ENCODE measurements around the gene PTPRJ.
"Not testable (repeated sequence)": the region's sequence is repeated elsewhere in the genome, so short reads cannot be mapped to it uniquely, and the experiment has no call there.

Gene PTPRJ

DNA sequence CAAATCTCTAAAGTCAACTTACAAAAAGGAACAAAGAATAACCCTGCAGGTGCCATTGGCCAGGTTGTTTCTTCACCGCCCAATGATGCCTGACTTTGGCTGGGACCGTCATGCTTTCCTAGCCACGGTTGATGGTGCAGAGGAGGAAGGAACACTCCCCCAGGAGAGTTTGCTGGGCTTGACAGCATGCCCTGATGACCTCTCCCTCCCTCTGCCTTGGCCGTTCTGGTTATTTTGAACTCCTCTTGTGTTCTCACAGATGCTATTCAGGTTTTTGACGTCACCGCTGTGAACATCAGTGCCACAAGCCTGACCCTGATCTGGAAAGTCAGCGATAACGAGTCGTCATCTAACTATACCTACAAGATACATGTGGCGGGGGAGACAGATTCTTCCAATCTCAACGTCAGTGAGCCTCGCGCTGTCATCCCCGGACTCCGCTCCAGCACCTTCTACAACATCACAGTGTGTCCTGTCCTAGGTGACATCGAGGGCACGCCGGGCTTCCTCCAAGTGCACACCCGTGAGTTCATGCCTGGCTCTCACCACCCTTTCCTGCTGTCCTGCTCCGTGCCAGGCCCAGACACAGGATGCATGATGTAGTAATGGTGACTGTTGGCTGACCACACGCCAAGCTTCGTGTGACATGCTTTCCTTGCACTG is 147.3 kb downstream of the PTPRJ start:
- FAIRE-seq = no peak

DNA sequence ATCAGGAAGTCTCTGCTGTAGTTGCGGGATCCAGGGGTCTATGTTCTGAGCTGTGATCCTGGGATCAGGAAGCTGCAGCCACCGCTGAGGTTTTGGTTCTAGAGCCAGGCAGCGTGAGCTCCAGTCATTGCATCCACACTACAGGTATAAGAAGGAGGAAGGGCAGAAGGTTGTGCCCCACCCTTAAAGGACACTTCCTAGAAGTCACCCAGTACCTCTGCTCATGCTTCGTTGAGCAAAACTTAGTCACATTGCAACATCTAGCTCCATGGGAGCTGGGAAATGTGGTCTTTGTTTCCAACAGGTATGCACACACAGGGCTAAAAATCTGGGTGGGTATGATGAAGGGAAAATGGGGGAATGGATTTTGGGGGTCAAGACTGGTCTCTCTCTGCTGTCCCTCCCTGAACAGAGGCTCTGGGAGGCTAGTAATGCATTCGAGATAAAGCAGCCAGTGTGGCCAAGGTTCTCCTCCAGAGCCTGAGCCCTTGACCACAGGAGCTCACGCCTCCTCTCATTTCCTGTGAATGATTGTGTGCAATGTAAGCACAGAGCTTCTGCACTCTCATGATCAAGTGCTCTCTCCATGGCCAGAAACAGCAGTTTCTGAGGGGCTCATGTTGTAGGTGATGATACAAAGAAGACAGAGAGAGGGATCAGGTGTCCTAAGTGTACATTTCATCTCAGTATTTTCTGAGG is 149.5 kb downstream of the PTPRJ start:
- FAIRE-seq = no peak

DNA sequence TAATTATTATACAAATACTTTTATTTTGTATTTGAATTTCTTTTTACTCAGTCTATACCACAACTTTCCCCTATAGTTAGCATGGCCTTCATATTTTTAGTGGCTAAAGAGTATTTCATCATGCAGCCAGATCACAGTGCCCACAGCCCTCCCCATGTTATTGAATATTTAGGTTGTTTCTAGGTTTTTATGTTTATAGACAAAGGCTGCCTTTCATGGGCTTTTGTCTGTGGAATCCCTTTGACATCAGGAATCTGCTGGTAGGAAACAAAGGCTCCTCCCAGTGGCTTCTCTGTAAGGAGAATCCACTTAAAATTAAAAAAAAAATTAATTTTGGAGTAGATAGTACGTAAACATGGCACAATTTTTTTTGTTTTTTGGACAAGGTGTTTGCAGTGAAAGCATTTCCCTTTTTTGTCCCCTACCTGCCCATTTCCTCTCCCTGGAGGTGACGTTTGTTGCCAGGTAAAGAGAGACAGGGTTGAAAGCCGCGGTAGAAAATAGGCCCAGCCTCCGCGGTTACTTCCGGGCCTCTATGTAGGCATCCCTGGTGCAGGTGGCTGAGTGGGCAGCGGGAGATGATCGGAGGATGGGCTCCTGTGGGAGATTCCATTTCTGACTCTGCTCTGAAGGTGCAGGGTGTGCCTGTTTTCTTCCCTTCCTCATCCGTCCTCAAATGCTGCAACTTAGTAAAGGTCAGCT is 154.0 kb downstream of the PTPRJ start:
- FAIRE-seq = no peak

DNA sequence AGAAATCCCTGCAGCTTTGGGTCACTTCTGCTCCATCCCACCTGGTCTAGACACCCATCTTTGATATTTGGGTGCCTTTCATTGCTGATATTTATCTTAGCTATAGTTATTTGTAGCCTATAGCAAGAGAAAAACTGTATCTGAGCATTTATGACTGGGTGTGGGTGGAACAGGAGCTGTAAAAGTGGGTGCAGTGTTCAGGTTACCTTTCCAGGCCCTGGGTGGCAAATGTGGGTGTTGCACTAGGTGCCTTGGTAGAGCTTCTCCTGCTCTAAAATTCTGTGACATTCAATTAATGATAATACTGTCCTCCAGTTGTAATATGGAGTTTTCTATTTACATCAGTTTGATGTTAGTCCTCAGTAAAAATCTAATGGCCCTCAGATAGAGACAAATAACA is 157.9 kb downstream of the PTPRJ start:
- no peak for FAIRE-seq

DNA sequence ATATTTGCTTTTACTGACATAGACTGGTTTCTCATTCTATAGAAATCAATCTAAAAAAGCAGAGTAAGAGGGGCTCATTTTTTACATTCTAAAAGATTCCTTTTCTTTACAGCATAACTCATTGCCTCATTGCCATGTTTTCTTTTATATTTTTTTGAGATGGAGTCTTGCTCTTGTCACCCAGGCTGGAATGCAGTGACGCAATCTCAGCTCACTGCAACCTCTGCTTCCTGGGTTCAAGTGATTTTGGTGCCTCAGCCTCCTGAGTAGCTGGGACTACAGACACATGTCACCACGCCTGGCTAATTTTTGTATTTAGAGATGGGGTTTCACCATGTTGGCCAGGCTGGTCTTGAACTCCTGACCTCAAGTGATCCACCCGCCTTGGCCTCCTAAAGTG is 159.5 kb downstream of the PTPRJ start:
- FAIRE-seq = not testable (repeated sequence)

DNA sequence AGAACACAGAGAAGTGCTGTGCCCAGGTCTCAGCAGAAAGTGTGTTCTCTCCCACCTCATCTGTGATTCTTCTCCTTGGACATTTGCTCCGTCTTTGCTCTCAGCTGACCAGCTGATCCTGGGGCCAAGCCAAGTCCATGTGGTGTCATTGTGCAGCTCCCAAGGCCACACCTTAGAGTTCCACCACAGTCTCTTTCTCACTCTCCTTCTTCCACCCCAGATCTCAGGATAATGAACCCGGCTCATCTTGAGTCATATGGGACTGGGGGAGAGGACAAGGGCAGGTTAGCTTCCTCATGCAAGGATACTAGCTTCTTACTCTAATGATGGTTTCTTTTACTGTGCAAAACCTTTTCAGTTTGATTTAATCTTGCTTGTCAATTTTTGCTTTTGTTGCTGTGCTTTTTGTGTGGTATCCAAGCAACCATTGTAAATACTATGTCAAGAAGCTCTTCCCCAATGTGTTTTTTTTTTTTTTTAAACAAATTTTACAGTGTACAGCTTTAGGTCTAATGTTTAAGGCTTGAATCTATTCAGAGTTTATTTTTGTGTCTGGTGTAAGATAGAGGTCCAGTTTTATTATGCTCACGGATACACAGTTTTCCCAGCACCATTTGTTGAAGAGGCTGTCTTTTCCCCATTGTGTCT is 161.2 kb downstream of the PTPRJ start:
- no peak for FAIRE-seq

DNA sequence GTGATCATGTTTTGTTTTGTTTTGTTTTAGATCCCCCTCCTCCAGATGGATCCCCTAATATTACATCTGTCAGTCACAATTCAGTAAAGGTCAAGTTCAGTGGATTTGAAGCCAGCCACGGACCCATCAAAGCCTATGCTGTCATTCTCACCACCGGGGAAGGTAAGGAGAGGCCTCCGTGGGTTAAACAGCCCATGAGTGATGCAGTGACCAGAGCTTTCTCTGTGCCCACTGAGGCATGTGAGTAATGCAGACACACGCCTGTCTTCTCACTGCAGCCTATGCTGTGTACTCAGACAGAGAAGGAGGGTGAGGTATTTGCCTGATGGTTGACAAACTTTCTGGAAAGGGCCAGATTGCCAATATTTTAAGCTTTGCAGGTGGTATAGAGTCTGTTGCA is 162.5 kb downstream of the PTPRJ start:
- FAIRE-seq = no peak

DNA sequence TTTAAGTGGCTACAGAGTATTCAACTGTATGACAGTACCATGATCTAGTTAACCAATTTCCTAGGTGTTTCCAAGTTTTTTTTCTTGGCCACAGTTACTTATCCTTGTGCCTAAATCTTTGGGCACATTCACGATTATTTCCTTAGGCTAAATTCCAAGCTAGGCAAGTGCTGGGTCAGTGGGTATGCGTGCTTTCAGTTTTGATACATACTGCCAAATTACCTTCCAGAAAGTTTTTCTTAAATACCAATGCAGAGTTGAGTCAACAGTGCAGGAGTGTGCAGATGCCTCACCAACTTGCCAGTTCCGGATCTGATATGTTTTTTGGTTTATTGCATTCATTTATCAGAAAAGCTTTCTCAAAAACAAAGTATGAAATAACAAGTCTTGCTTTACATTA is 168.4 kb downstream of the PTPRJ start:
- FAIRE-seq = no peak

DNA sequence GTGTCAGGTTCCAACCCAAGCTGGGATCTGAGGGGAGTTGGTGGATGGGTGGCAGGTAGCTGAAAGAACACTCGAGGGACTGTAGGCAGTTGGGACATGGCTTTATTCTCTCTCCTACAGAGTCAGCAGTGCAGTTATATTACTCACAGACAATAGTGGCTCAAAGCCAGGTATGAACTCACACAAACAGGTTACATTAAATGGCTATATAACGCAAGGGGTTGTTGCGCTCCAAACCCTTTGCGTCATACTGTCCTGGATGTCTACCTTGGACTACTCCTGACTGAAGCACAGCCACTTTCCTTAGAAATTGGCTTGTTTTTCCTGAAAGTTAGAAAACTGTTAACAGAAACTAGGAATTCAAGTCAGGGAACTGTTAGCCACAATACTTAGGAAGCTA is 169.9 kb downstream of the PTPRJ start:
- FAIRE-seq = no peak

DNA sequence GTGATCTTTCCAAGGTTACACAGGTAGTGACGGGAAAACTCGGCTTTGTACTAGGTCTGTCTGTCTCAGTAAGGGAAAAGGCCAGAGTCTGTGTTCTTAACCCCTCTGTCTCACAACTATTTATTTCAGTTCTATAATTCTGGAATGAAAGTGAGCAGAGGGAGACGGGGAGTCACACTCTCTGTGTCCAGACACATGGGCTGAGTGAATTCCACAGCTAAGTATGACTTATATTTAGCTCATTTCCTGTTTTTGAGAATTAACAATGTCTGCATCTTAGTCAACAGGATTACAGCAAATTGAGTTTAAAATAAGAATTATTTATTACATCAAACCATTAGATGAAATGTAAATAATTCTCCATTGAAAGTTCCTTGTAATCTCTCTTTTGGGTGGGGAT is 173.8 kb downstream of the PTPRJ start:
- FAIRE-seq = no peak

DNA sequence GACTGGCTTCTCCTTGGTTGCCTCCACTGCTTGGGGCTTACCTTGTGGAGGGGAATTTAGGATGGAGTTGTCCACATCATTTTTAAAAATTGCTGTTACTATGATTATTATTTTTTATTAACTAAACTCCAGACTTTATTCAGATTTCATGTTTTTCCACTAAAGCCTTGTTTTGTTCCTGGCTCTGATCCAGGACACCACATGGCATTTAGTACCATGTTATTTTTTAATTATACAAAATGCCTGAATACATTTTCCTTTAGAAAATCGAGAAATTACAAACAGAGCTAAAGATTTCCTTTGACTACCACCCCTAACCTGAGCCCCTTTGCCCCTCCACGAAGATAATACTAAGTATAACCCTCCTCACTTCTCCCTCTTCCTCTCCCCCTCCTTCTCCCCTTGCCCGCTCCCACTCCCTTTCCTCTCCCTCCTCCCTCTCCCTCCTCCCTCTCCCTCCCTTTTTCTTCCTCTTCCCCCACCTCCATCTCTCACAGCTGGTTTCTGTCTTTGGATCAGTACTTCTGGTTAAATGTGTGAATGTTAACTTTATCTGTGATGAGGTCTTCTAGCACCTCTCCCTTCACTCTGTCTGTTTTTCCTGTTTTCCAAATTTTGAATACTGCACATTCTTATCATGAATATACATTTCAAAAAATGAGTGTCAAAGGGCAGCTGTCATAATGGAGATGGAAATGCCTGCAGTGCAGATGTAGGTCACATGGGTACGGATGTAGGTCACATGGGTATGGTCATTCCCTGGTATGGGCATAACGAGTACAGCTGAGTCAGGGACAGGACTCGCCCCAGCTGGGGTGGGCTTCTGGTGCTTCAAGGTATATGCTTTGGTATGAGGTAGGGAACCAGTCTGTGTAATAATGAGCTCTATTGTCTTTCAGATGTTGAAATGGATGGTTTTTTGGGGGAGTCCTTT is 181.9 kb downstream of the PTPRJ start:
- no peak for FAIRE-seq

DNA sequence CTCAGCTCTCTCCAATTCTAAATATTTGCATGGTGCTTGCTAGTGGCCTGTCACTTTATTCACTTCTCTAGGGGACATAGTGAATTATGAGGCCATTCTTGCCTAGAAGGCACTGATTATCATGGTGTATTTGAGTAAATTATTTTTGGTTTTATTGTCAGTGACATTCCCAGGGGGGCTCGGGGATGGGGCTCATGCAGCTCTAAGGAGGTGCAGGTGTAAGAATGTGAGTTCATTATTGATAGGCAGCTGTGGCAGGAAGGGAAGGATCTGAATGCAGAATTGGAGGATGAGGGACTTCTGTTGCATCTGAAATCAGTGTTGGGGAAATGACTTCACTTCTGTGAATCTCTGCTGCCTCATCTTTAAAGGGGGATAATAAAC is 182.5 kb downstream of the PTPRJ start:
- FAIRE-seq = no peak

DNA sequence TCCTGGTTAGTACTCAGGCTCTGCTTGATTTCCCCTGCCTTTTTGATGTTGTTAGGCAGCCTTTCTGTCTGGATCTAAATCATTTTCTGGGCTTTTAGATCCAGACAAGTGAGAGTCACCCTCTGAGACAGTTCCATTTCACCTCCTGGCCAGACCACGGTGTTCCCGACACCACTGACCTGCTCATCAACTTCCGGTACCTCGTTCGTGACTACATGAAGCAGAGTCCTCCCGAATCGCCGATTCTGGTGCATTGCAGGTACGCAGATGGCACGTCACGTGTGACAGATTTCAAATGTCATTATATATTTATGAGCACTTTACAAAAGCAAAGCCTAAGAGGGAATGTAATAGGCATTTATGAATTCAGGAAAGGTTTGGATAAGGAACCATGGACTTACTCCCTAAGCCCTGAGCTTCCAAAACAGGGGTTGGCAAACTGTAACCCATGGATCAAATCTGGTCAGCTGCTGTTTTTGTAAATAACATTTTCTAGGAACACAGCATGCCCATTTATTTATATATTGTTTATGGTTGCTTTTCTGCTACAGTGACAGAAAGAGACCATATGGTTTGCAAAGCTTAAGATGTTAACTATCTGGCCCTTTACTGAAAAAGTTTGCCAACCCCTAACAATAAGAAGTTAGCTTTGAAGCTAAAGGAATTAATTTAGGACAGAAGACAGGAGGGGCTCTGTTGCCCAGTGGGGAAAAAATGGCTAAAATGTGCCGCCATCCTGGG is 183.2 kb downstream of the PTPRJ start:
- no peak for FAIRE-seq

DNA sequence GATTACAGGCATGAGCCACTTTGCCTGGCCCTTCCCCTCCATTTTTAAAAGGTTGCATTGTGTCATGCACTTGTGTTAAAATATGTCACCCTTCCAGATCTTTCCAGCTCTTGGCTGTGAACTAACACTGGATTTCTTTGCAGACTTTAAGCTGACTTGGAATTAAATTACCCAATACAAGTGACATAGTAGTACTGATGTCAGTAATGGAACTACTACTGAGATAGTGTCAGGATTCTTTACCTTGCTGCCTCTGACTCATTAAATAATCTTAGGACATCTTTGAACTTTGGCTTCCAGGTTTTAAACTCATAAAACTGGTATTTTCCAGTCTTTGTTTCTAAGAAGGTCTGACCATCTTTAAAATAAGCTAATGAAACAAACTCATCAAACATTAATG is 184.5 kb downstream of the PTPRJ start:
- FAIRE-seq = no peak

DNA sequence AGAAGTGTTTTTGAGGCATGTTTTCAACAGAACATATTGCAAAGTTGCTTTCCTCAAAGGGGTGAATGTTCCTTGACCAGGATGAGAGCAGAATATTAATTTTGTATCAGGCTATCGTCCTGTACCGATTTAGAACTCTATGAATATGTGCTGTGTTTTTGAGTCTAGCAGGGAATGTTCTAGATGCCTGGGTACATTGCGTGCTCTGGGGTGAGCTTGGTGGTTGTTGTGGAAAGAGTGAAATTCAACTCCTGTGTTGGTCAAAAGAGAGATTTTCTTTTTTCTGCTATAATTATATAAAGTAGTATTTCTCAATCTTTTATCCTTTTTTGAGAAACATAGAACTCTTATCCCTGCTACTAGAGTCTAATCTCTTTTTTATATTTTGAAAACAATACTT is 185.1 kb downstream of the PTPRJ start:
- FAIRE-seq = no peak

DNA sequence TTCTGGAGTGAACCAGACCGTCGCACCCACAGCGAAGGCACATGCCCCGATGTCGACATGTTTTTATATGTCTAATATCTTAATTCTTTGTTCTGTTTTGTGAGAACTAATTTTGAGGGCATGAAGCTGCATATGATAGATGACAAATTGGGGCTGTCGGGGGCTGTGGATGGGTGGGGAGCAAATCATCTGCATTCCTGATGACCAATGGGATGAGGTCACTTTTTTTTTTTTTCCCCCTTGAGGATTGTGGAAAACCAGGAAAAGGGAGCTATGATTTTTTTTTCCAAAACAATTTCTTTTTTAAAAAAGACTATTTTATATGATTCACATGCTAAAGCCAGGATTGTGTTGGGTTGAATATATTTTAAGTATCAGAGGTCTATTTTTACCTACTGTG is 187.0 kb downstream of the PTPRJ start:
- no peak for FAIRE-seq

DNA sequence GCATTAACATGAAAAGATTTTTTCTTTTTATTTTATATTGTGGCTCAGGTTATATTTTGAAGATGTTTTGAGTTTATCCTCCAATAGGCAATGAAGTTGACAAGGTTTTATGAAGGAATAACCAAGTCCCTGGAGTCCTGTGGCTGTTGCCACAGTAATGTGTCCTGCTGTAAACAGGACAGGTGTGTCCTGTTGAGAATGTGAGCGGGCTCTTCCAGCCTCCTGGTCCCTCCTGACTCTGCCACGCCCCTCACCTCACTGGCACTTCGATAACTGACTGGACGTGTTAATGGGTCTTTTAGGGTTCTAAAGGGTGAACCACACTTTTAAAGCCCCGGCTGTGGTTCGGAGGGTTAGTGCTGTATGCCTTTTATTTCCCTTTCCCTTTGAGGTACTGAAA is 188.5 kb downstream of the PTPRJ start:
- no peak for FAIRE-seq

DNA sequence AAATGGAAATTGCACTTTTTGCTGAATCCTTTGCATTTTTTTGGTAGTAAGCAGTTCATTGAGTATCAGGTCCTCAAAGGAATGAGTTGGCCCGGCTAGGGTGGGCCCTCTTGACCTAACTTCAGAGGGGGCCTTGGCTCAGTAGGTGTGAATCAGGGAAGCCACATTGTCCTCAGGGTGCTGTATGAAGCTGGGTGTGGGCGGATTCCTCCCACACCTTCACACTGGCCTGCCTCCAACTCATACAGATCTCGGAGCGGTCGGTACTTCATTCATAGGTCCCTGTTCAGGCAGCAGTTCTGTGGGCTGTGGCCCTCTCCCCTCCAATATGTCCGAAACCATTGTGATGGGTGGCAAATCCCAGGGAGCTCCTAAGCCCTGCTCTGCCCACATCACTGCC is 188.9 kb downstream of the PTPRJ start:
- no peak for FAIRE-seq

DNA sequence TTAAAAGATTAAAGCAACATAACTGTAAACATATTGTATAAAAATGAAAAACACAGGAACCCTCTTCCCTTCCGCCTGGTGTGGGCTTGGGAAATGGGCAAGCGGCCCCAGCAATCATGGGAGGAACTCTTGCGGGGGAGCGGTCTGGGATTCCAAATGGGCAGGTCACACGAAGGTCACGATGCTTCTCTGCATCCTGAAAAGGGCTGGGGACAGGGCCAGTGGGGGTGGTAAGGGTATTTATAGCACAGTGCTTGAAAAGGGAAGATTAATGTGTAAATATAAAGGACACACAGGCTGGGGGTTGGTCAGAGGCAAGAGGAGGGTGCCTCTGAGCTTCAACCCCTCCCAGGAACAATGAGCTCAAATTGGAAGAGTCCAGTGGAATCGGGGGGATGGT is 189.4 kb downstream of the PTPRJ start:
- FAIRE-seq = no peak

DNA sequence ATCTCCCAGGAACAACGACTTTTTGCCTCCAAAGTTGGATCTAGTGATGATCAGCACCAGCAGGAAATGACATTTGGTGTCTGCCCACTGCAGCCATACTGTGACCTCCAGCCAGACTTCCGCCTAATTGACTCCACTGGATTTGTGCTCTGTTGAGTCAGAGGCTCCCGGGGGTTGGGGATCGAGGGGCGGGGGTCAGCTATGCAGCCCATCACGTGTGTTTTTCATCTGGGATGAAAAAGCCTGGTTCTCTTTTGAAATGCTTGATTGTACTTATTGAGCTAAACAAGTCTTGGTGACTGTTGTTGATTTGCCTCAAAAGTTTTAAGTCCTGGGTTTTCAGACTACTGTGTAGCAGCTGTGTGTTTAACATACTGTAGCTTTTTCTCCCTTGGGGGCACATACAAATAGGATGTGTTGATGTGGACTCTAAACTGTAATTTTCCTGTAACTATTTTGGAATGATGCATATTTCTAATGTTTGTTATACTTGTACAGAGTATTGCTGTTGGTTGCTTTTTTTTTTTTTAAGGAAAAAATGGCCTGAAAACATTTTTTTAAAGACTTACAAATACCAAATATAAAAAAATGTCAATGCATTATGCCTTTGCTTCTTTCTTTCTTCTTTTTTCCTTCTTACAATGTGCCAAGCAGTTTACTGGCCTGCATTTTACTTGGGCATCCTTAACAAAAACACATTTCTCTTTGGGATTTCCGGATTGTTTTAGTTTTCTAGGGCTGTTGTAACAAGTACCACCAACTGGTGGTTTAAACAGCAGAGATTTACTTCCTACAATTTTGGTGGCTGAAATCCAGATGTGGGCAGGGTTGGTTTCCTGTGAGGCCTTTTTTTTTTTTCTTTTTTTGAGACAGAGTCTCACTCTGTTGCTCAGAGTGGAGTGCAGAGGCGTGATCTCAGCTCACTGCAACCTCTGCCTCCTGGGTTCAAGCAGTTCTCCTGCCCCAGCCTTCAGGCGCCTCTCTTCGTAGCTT is 190.2 kb downstream of the PTPRJ start:
- no peak for FAIRE-seq

Measured in TTC549 (cell line).